GM12801 (cell line): ENCODE results near the gene LRRC27.

Experiments
- CTCF ChIP-seq: IDR thresholded peaks from one replicate; pipeline ENCODE4 v1.5.1; 2011; ENCODE audit warnings: control low read depth; ENCODE audit not compliant: insufficient read length; ENCODE audit errors: extremely low read depth

LRRC27 gene

DNA sequence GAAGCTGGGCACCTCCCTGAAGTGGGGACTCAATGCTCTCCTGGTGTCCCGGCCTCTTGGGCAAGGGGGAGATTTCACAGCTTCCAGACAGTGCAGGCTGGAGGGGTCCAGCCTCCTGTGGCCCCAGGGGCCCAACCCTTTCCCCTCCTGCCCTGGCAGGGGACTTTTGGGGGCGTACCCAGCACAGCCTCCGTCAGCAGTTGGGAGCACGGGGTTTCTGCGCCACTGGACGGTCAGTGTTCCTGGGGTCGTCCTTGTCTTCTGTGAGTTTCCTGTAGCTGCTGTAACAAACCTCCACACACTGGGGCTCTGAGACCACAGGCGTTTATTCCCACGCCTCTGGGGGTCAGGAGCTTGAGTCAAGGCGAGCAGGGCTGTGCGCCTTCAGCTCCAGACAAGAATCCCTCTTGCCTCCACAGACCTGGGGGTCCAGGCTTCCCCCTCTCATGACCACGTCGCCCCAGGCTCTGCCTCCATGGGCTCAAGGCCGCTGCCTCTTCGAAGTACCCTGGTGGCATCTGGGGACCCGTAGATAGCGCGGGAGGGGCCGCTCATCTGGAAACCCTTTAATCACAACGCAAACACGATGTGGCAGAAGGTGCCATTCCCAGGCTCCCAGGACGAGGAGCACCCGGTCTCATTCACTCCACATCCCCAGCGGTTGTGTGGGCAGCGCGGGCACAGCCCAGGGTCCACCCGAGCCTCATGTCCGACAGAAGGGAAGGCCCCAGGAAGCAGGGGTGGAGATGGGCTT lies 79.0 kb downstream of the LRRC27 start:
- TF ChIP-seq CTCF, result no peak

- TF ChIP-seq CTCF, result no peak
Measured at GRCh38 chr10:132411561-132412253, 79.7 kb downstream of the LRRC27 start.

GRCh38 chr10:132412316-132413192 lies 80.6 kb downstream of the LRRC27 start:
- TF ChIP-seq CTCF, result no peak

- no peak for TF ChIP-seq CTCF
Measured at GRCh38 chr10:132413226-132414205, 81.5 kb downstream of the LRRC27 start.

DNA sequence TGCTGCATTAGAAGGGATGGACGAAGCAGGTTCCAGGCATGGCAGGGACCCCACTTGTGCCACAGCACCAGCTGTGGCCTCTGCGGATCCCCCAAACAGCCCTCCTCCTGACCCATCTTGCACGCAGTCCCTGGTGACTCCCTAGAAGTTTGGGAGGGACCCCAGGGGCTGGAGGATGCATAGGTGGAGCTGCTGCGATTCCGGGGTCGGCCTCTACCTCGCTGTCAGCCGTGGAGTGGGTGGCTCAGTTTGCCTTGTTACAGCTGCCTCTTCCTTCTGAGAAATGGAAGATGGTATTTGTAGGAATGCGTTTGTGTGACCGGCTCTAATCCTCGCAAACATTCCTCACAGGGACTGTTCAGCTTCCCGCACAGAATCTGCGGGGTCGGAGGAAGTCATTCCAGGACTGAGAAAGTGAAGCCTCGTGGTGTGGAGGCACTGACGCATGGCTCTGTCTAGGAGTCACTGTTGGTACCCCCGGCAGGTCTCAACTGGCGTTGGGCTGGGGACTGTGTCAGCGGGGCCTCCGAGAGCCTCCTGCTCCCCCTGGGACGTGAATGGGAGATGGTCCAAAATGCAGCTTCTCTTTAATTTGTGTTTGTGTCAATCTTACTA lies 82.5 kb downstream of the LRRC27 start:
- no peak for TF ChIP-seq CTCF

- no peak for TF ChIP-seq CTCF
Measured at GRCh38 chr10:132415255-132415654, 83.3 kb downstream of the LRRC27 start.
